Mesodermal cell (in vitro differentiated cells): ENCODE results near the gene CUTA. TPM values are rescaled to one million over a fixed set of nuclear protein-coding genes. Genes with fewer than 3 reads are reported as not detected.

ENCODE experiments used
- H3K27ac ChIP-seq: 2 replicates; pipeline ENCODE4 v1.7.0; 2013; ENCODE audit warnings: mild to moderate bottlenecking, low read depth, low read length, moderate library complexity; ENCODE audit not compliant: severe bottlenecking
- H3K36me3 ChIP-seq: 2 replicates; pipeline ENCODE4 v1.7.1; 2013; ENCODE audit warnings: mild to moderate bottlenecking, low read length, moderate library complexity; ENCODE audit not compliant: control insufficient read depth, insufficient read depth
- H3K4me1 ChIP-seq: one replicate; pipeline ENCODE4 v1.7.1; 2013; ENCODE audit warnings: mild to moderate bottlenecking, low read length; ENCODE audit not compliant: insufficient read depth, control insufficient read depth, poor library complexity, severe bottlenecking
- H3K4me3 ChIP-seq: 2 replicates; pipeline ENCODE4 v1.7.0; 2013; ENCODE audit warnings: low read length, control low read depth, mild to moderate bottlenecking; ENCODE audit not compliant: insufficient read depth, poor library complexity, severe bottlenecking; ENCODE audit errors: extremely low read depth
- H3K9me3 ChIP-seq: 2 replicates; pipeline ENCODE4 v1.7.1; 2013; ENCODE audit warnings: mild to moderate bottlenecking, low read length, moderate library complexity; ENCODE audit not compliant: control insufficient read depth
- WGBS, 2 experiments: methylation state at CpG; one replicate each; pipeline ENCODE4 v1.1.5; 2013; ENCODE audit warnings: missing lambda C conversion rate in 2 of 2; ENCODE audit not compliant: insufficient coverage in 2 of 2; 5-methylcytosine and 5-hydroxymethylcytosine counted together
- polyA plus RNA-seq, 2 experiments: library from polyadenylated mRNA; stranded (reverse); fragments of 50-300 nt; gene quantifications; one replicate each; pipeline ENCODE4 v1.2.3, GENCODE V29; 2013

CUTA gene
- 253 TPM for polyA plus RNA-seq (2013, experiment 1 of 2)
- polyA plus RNA-seq (2013, experiment 2 of 2) = 196 TPM

GRCh38 chr6:33417903-33418689, at the start of gene CUTA:
Gene CUTA, minus strand, starts transcription at chr6:33418107. Its CDS starts 107 bp downstream, at chr6:33418000.
- Histone ChIP-seq H3K9me3 (no peaks in the 10 kb centered on the region), H3K4me1 (peaks cover 33% of the 10 kb centered on the region), H3K36me3 (peaks cover 48% of the 10 kb centered on the region), H3K27ac (peak within 1 kb of the TSS; percentile 96), H3K4me3 (peak within 1 kb of the TSS; percentile 87)
- 0% methylated on average over 31 to 44 of the region's 51 CpGs for WGBS, 2 experiments

- H3K4me3 ChIP-seq = no peak overlapping the region
- 100% methylated on average over 4 of the region's 7 CpGs; no CpG with 5 or more reads in 1 of the 2 experiments for WGBS, 2 experiments
- no peak overlapping the region for H3K27ac ChIP-seq
- H3K36me3 ChIP-seq = no peaks in the 10 kb centered on the region
- H3K4me1 ChIP-seq = no peaks in the 10 kb centered on the region
- H3K9me3 ChIP-seq = peaks cover 5% of the 10 kb centered on the region
These were observed 49.2 kb upstream of the CUTA start for GRCh38 chr6:33467091-33467490.

- 97 to 100% methylated on average over 3 to 4 of the region's 4 CpGs for WGBS, 2 experiments
- Histone ChIP-seq H3K4me1 (no peaks in the 10 kb centered on the region), H3K36me3 (no peaks in the 10 kb centered on the region), H3K27ac (no peak overlapping the region), H3K9me3 (peaks cover 5% of the 10 kb centered on the region), H3K4me3 (no peak overlapping the region)
These were observed 48.3 kb upstream of the CUTA start for GRCh38 chr6:33466075-33466735.

DNA sequence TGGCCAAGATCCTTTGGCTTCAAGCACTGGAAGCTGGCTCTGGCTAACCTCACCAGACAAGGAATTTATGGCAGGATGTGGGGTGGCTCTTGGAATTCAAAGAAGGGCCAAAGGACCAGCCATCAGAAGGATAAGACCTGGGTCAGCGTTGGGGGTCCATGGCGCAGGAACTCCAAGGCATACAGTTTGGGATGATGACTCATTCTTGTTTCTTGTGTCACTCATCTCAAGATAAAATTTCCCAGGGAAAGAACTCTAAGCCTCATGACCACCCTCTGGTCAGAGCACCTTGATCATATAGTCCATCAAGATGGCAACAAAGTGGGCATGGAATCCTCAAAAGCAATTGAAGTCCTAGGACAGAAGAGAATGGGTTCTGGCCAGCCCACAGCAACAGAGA, 41.3 kb upstream of the CUTA start:
- H3K36me3 ChIP-seq = peaks cover 25% of the 10 kb centered on the region
- no peak overlapping the region for H3K4me3 ChIP-seq
- no peak overlapping the region for H3K27ac ChIP-seq
- peaks cover 5% of the 10 kb centered on the region for H3K4me1 ChIP-seq
- H3K9me3 ChIP-seq = no peaks in the 10 kb centered on the region
- 82 to 86% methylated on average over 2 of the region's 2 CpGs for WGBS, 2 experiments

GRCh38 chr6:33458676-33459075, 40.8 kb upstream of the CUTA start:
- Histone ChIP-seq H3K4me3 (no peak overlapping the region), H3K36me3 (peaks cover 25% of the 10 kb centered on the region), H3K9me3 (no peaks in the 10 kb centered on the region), H3K27ac (no peak overlapping the region), H3K4me1 (peaks cover 5% of the 10 kb centered on the region)
- WGBS, 2 experiments = 79 to 83% methylated on average over 1 to 2 of the region's 3 CpGs

DNA sequence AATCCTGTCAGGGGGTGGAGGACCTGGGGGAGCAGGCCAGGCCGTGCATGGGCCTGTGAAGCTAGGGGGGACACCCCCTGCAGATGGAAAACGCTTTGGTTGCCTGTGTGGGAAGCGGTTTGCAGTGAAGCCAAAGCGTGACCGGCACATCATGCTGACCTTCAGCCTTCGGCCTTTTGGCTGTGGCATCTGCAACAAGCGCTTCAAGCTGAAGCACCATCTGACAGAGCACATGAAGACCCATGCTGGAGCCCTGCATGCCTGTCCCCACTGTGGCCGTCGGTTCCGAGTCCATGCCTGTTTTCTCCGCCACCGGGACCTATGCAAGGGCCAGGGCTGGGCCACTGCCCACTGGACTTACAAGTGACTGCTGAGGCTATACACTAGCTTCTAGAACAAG, 38.2 kb upstream of the CUTA start:
- no peaks in the 10 kb centered on the region for H3K9me3 ChIP-seq
- H3K4me1 ChIP-seq = peaks cover 15% of the 10 kb centered on the region
- no peak overlapping the region for H3K4me3 ChIP-seq
- peaks cover 25% of the 10 kb centered on the region for H3K36me3 ChIP-seq
- WGBS, 2 experiments = 96 to 97% methylated on average over 12 of the region's 12 CpGs
- H3K27ac ChIP-seq = no peak overlapping the region

DNA sequence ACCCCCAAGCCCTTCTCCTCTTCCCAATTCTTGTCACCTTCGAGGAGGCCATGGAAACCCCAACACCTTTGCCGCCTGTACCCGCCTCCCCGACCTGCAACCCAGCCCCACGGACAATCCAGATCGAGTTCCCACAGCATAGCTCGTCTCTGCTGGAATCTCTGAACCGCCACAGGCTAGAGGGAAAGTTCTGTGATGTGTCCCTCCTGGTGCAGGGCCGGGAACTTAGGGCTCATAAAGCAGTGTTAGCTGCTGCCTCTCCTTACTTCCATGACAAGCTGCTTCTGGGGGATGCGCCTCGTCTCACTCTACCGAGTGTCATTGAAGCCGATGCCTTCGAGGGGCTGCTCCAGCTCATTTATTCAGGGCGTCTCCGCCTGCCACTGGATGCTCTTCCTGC, 37.1 kb upstream of the CUTA start:
- 60 to 62% methylated on average over 16 of the region's 16 CpGs for WGBS, 2 experiments
- peaks cover 30% of the 10 kb centered on the region for H3K36me3 ChIP-seq
- no peak overlapping the region for H3K27ac ChIP-seq
- H3K4me3 ChIP-seq = peak overlapping the region; percentile 63
- H3K9me3 ChIP-seq = no peaks in the 10 kb centered on the region
- H3K4me1 ChIP-seq = peaks cover 15% of the 10 kb centered on the region

- peak within 1 kb of the TSS; percentile 58 for H3K27ac ChIP-seq
These were observed 36.4 kb upstream of the CUTA start, which contains the start of gene ZBTB9 for GRCh38 chr6:33454009-33454946. Gene ZBTB9, plus strand, starts transcription at chr6:33454576. Its CDS starts 525 bp downstream, at chr6:33455101.

DNA sequence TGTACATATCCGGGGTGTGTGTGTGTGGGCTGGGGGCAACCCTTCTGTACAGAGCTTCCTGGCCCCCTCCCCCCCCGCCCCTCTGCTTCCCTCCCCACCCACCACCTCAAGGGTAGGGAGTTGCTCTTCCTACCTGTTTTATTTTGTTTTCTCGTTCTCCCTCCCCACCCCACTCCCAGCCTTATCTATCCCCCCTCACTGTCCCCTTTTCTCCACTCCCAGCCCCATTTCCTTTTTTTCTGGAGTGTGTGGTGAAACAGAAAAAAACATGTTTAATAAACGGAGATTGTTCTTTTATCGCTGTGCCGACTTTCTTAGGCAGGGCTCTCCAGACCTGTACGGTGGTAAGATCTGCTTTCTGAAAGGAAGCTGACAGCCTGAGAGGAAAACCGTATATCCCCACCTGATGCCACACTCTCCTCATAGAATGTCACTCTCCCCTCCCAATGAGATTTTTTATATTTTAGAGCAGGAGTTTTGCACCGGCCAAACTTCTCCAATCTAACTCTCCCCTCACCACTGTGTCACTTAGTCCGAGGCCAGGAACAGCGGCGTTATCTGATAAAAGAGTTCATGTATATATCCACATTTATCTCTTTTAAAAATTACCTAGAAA, 35.6 kb upstream of the CUTA start:
- H3K4me3 ChIP-seq = peak overlapping the region; percentile 63
- H3K4me1 ChIP-seq = peaks cover 15% of the 10 kb centered on the region
- H3K9me3 ChIP-seq = no peaks in the 10 kb centered on the region
- WGBS, 2 experiments = 53 to 68% methylated on average over 4 of the region's 12 CpGs
- peaks cover 43% of the 10 kb centered on the region for H3K36me3 ChIP-seq
- no peak overlapping the region for H3K27ac ChIP-seq

More at GRCh38 chr6:33454009-33454946, 36.4 kb upstream of the CUTA start, which contains the start of gene ZBTB9:
- Histone ChIP-seq H3K4me1 (peaks cover 15% of the 10 kb centered on the region), H3K4me3 (peak within 1 kb of the TSS; percentile 63), H3K9me3 (no peaks in the 10 kb centered on the region), H3K36me3 (peaks cover 35% of the 10 kb centered on the region)
- 0 to 1% methylated on average over 45 to 58 of the region's 65 CpGs for WGBS, 2 experiments

GRCh38 chr6:33452496-33452895, 34.6 kb upstream of the CUTA start:
- WGBS, 2 experiments = no CpG with 5 or more reads among the region's 4 CpGs
- Histone ChIP-seq H3K4me1 (peaks cover 15% of the 10 kb centered on the region), H3K36me3 (peaks cover 53% of the 10 kb centered on the region), H3K9me3 (no peaks in the 10 kb centered on the region), H3K27ac (no peak overlapping the region), H3K4me3 (no peak overlapping the region)
